ENCODE data around the gene FFAR3. TPM values are rescaled to one million over a fixed set of nuclear protein-coding genes. Genes with fewer than 3 reads are reported as not detected.

FFAR3 gene
- total RNA-seq, 2 experiments from 2014 or later, result 1.1 to 1.2 TPM

- ChIA-PET POLR2A (no interaction called here), CTCF (no interaction called here)
- ATAC-seq (no peak), DNase-seq (no peak)
- TF ChIP-seq CTCF (IDR thresholded peaks at IDR 0.05), result no peak
- Mint-ChIP-seq H3K4me3 (no peak overlapping the region), H3K27ac (no peak overlapping the region), H3K9me3 (no peaks in the 10 kb centered on the region), H3K36me3 (ENCODE audit: low read depth) (no peaks in the 10 kb centered on the region), H3K27me3 (peaks cover 3% of the 10 kb centered on the region), H3K4me1 (ENCODE audit: low read depth) (peaks cover 2% of the 10 kb centered on the region)
- intact Hi-C loops (cut with micrococcal nuclease), result no loop called here
These were observed 10.1 kb downstream of the FFAR3 start for GRCh38 chr19:35368378-35368777.

- ChIA-PET POLR2A (no interaction called here), CTCF (no interaction called here)
These were observed 11.3 kb downstream of the FFAR3 start for GRCh38 chr19:35369522-35369921.

GRCh38 chr19:35370722-35371121 is 12.5 kb downstream of the FFAR3 start, which contains the start of gene GPR42:
TSS of gene GPR42 (plus strand) at chr19:35371068. CDS start at chr19:35371360, 292 bp downstream.
- DNase-seq (no peak), ATAC-seq (no peak)
- Mint-ChIP-seq H3K27me3 (peaks cover 3% of the 10 kb centered on the region), H3K9me3 (no peaks in the 10 kb centered on the region), H3K27ac (no peak within 1 kb of the TSS), H3K4me3 (no peak within 1 kb of the TSS), H3K36me3 (ENCODE audit: low read depth) (no peaks in the 10 kb centered on the region), H3K4me1 (ENCODE audit: low read depth) (peaks cover 15% of the 10 kb centered on the region)
- intact Hi-C loops (cut with micrococcal nuclease), result no loop called here
- no peak for TF ChIP-seq CTCF (IDR thresholded peaks at IDR 0.05)
- POLR2A ChIA-PET, result no interaction called here
- CTCF ChIA-PET, result no interaction called here

More at GRCh38 chr19:35369522-35369921, 11.3 kb downstream of the FFAR3 start:
- no peak for TF ChIP-seq CTCF (IDR thresholded peaks at IDR 0.05)
- peaks cover 3% of the 10 kb centered on the region for H3K27me3 Mint-ChIP-seq
- H3K36me3 Mint-ChIP-seq (ENCODE audit: low read depth), result no peaks in the 10 kb centered on the region
- ATAC-seq, result no peak
- no peak overlapping the region for H3K27ac Mint-ChIP-seq
- intact Hi-C loops (cut with micrococcal nuclease), result no loop called here
- H3K4me3 Mint-ChIP-seq, result no peak overlapping the region
- H3K9me3 Mint-ChIP-seq, result no peaks in the 10 kb centered on the region
- DNase-seq, result no peak
- peaks cover 6% of the 10 kb centered on the region for H3K4me1 Mint-ChIP-seq (ENCODE audit: low read depth)

GRCh38 chr19:35373492-35373891 is 15.2 kb downstream of the FFAR3 start:
- CTCF ChIA-PET, result interaction anchor here (1.0 kb wide), 1 partner anchor 15 kb away, joined by 3 read pairs; the partner anchor contains the start of gene FFAR3
- DNase-seq, result no peak
- peaks cover 4% of the 10 kb centered on the region for H3K27me3 Mint-ChIP-seq

More at GRCh38 chr19:35373492-35373891, 15.2 kb downstream of the FFAR3 start:
- no peak overlapping the region for H3K4me3 Mint-ChIP-seq
- no peak overlapping the region for H3K27ac Mint-ChIP-seq
- no peaks in the 10 kb centered on the region for H3K9me3 Mint-ChIP-seq
- no peak for ATAC-seq
- POLR2A ChIA-PET, result interaction anchor here (1.2 kb wide), 1 partner anchor 18 kb away, joined by 3 read pairs; no protein-coding TSS in a partner anchor
- H3K4me1 Mint-ChIP-seq (ENCODE audit: low read depth), result peaks cover 21% of the 10 kb centered on the region
- intact Hi-C loops (cut with micrococcal nuclease), result no loop called here
- no peak for TF ChIP-seq CTCF (IDR thresholded peaks at IDR 0.05)
- H3K36me3 Mint-ChIP-seq (ENCODE audit: low read depth), result no peaks in the 10 kb centered on the region
